GM12875 (cell line): ENCODE measurements around the gene MSANTD1.
"Not testable (repeated sequence)": the region's sequence is repeated elsewhere in the genome, so short reads cannot be mapped to it uniquely, and the experiment has no call there.

Experiments
- H3K4me3 ChIP-seq: one replicate; pipeline ENCODE4 v1.5.1; 2011; ENCODE audit warnings: low read depth, low read length, control low read depth
- CTCF ChIP-seq: IDR thresholded peaks from 2 replicates; pipeline ENCODE4 v1.5.1; 2011; ENCODE audit warnings: low read depth, mild to moderate bottlenecking, control low read depth, inconsistent platforms, low read length, moderate library complexity, borderline replicate concordance; ENCODE audit not compliant: insufficient read depth

Gene MSANTD1

GRCh38 chr4:3297066-3297859 is 48.3 kb downstream of the MSANTD1 start:
- no peak for TF ChIP-seq CTCF

GRCh38 chr4:3299122-3299975 is 50.4 kb downstream of the MSANTD1 start:
- no peak for TF ChIP-seq CTCF
- no peak overlapping the region for H3K4me3 ChIP-seq

More at GRCh38 chr4:3297066-3297859, 48.3 kb downstream of the MSANTD1 start:
- H3K4me3 ChIP-seq: no peak overlapping the region

- H3K4me3 ChIP-seq: no peak overlapping the region
- TF ChIP-seq CTCF: no peak
Observed at GRCh38 chr4:3299976-3300671, 51.2 kb downstream of the MSANTD1 start.

- H3K4me3 ChIP-seq: not testable (repeated sequence)
Observed at GRCh38 chr4:3300882-3301281, 51.9 kb downstream of the MSANTD1 start.

GRCh38 chr4:3301450-3302172 is 52.7 kb downstream of the MSANTD1 start:
- no peak overlapping the region for H3K4me3 ChIP-seq
- no peak for TF ChIP-seq CTCF

- no peak for TF ChIP-seq CTCF
- no peak overlapping the region for H3K4me3 ChIP-seq
Observed at GRCh38 chr4:3302173-3302785, 53.3 kb downstream of the MSANTD1 start.
